ENCODE measurements around the gene HBZ.

- no peak for TF ChIP-seq CTCF (IDR thresholded peaks at IDR 0.05; ENCODE audit: poor library complexity)
- TF ChIP-seq EZH2 (IDR thresholded peaks at IDR 0.05; ENCODE audit: borderline replicate concordance): no peak
- no peak for TF ChIP-seq EZH2phosphoT487 (IDR thresholded peaks at IDR 0.05; ENCODE audit: low read depth, severe bottlenecking, unreplicated experiment)
Measured at GRCh38 chr16:179211-180092, 27.0 kb downstream of the HBZ start.

Data from hepatocyte (in vitro differentiated cells).